IPS DF 6.9 (cell line): ENCODE data around the gene HSDL2.

Experiments
- DNase-seq: peaks from one replicate; pipeline ENCODE4 v3.0.0-alpha.2; 2013; ENCODE audit warnings: low read depth, low spot score
- H3K27ac ChIP-seq: one replicate; pipeline ENCODE4 v1.5.1; 2013; ENCODE audit warnings: low read length, control low read depth
- H3K27me3 ChIP-seq: 2 replicates; pipeline ENCODE4 v1.6.1; 2013; ENCODE audit warnings: mild to moderate bottlenecking, low read length; ENCODE audit not compliant: control insufficient read depth, insufficient read depth
- H3K36me3 ChIP-seq: 2 replicates; pipeline ENCODE4 v1.6.1; 2013; ENCODE audit warnings: low read length; ENCODE audit not compliant: control insufficient read depth, insufficient read depth
- H3K4me1 ChIP-seq: 2 replicates; pipeline ENCODE4 v1.6.1; 2013; ENCODE audit warnings: low read length; ENCODE audit not compliant: control insufficient read depth, insufficient read depth
- H3K4me3 ChIP-seq: 2 replicates; pipeline ENCODE4 v1.5.1; 2013; ENCODE audit warnings: mild to moderate bottlenecking, low read length
- H3K9me3 ChIP-seq: 2 replicates; pipeline ENCODE4 v1.6.1; 2013; ENCODE audit warnings: low read length, inconsistent platforms; ENCODE audit not compliant: control insufficient read depth, insufficient read depth
- WGBS: extraction: QIAGEN DNeasy Blood & Tissue Kit; methylation state at CpG from one replicate; pipeline ENCODE4 v1.1.7; 2013; ENCODE audit warnings: mixed read lengths, missing lambda C conversion rate; ENCODE audit not compliant: insufficient read length, insufficient coverage; 5-methylcytosine and 5-hydroxymethylcytosine counted together

The HSDL2 gene

DNA sequence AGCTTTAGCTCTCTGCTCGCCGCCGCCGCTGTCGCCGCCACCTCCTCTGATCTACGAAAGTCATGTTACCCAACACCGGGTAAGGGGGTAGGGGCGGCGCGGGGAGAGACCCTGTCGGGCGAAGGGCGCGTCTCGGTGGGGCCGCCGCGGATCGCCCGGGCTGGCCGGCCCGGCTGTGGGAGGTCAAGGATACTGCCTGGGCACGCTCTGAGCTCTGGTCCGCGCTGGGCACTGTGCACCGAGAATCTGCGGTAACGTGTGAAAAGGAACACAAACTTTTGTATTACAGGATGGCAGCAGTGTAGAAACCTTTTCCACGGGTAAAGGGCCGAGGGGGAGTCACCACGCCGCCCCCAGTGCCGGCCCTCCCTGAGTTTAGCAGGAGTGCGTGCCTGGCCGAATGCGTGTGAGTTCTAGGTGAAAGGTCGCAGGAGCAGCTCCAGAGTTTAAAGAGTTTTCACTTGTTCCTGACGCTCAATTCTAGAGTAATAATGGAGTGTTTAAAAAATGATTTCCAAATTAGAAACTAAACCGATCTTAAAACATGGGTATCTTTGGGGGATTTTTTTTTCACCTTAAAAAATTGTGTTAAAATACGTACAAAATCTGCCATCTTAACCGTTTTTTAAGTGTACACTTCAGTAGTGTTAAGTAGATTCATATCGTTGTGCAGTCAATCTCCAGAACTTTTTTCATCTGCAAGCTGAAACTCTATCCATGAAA lies at the start of gene HSDL2:
Gene HSDL2, plus strand, starts transcription at position 7 of the 723 bp plus-strand sequence. Its CDS starts 56 bp downstream, at position 63.
- H3K27me3 ChIP-seq: no peaks in the 10 kb centered on the region
- H3K4me1 ChIP-seq: no peaks in the 10 kb centered on the region
- no peak within 1 kb of the TSS for H3K27ac ChIP-seq
- no peak for DNase-seq
- WGBS: no CpG with 5 or more reads among the region's 43 CpGs
- no peaks in the 10 kb centered on the region for H3K9me3 ChIP-seq
- H3K36me3 ChIP-seq: no peaks in the 10 kb centered on the region
- H3K4me3 ChIP-seq: peak within 1 kb of the TSS; percentile 90

GRCh38 chr9:112331674-112331952 lies 48.3 kb upstream of the HSDL2 start:
- 100% methylated on average over 2 of the region's 4 CpGs for WGBS
- no peak for DNase-seq
- Histone ChIP-seq H3K36me3 (no peaks in the 10 kb centered on the region), H3K4me1 (no peaks in the 10 kb centered on the region), H3K9me3 (no peaks in the 10 kb centered on the region), H3K27me3 (no peaks in the 10 kb centered on the region), H3K4me3 (no peak overlapping the region), H3K27ac (no peak overlapping the region)

DNA sequence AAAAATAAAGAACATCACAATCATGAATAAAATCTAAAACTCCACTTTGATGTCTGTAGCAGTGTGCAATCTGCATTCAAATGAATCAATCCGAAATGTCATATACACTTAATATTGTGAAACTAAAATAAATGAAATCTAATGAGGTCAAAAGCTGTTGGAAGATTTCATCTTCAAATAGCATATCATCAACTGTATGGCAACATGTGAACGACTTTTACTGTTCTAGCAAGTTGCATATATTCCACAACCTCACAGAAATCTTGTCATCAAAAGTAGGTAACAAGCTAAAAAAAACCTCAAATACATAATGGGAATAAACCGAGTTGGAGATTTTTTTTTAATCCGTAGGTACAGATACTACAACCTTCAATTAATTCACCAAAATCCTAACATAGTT lies 47.7 kb upstream of the HSDL2 start:
- H3K4me3 ChIP-seq: peak overlapping the region; percentile 62; the same call in 1 of the 2 replicates
- no peaks in the 10 kb centered on the region for H3K9me3 ChIP-seq
- no peaks in the 10 kb centered on the region for H3K27me3 ChIP-seq
- H3K4me1 ChIP-seq: no peaks in the 10 kb centered on the region
- H3K36me3 ChIP-seq: no peaks in the 10 kb centered on the region
- DNase-seq: no peak
- WGBS: no CpG with 5 or more reads among the region's 4 CpGs
- H3K27ac ChIP-seq: no peak overlapping the region

DNA sequence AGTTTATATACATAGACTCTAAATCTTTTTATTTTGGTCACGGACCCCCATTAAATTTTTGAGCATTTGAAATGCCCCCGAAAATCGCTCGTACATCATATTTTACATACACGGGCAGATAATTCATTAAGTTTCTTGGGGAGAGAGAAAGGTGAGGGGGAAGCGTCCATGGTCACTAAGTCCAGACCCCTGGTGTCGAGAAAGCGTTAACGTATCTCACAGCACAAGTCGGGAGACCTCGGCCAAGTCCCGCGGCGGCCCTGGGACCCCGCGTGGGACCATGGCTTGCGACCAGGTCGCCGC lies 47.3 kb upstream of the HSDL2 start:
- Histone ChIP-seq H3K4me3 (peak overlapping the region; percentile 62), H3K4me1 (no peaks in the 10 kb centered on the region), H3K27me3 (no peaks in the 10 kb centered on the region), H3K36me3 (no peaks in the 10 kb centered on the region), H3K9me3 (no peaks in the 10 kb centered on the region), H3K27ac (no peak overlapping the region)
- WGBS: no CpG with 5 or more reads among the region's 19 CpGs
- DNase-seq: no peak

GRCh38 chr9:112332977-112333638 lies 46.8 kb upstream of the HSDL2 start, which contains the start of gene PTBP3:
PTBP3 (minus strand) TSS chr9:112333619; CDS start chr9:112297865, 35,754 bp downstream.
- Histone ChIP-seq H3K36me3 (no peaks in the 10 kb centered on the region), H3K4me3 (peak within 1 kb of the TSS; percentile 85), H3K4me1 (no peaks in the 10 kb centered on the region), H3K27ac (no peak within 1 kb of the TSS), H3K9me3 (no peaks in the 10 kb centered on the region), H3K27me3 (no peaks in the 10 kb centered on the region)
- DNase-seq: no peak
- no CpG with 5 or more reads among the region's 90 CpGs for WGBS

- H3K4me1 ChIP-seq: no peaks in the 10 kb centered on the region
- DNase-seq: peak; percentile 76
- no peaks in the 10 kb centered on the region for H3K9me3 ChIP-seq
- H3K36me3 ChIP-seq: no peaks in the 10 kb centered on the region
- WGBS: no CpG with 5 or more reads among the region's 72 CpGs
- H3K27ac ChIP-seq: no peak overlapping the region
- H3K27me3 ChIP-seq: no peaks in the 10 kb centered on the region
- H3K4me3 ChIP-seq: peak overlapping the region; percentile 85; the same call in 1 of the 2 replicates
Observed at GRCh38 chr9:112333639-112334431, 46.1 kb upstream of the HSDL2 start.

- no peak overlapping the region for H3K27ac ChIP-seq
- H3K27me3 ChIP-seq: no peaks in the 10 kb centered on the region
- H3K4me3 ChIP-seq: no peak overlapping the region; the same call in 1 of the 2 replicates
- no peaks in the 10 kb centered on the region for H3K9me3 ChIP-seq
- no peaks in the 10 kb centered on the region for H3K4me1 ChIP-seq
- H3K36me3 ChIP-seq: no peaks in the 10 kb centered on the region
- no CpG with 5 or more reads among the region's 8 CpGs for WGBS
- DNase-seq: no peak
Observed at GRCh38 chr9:112334432-112334841, 45.5 kb upstream of the HSDL2 start.

- H3K4me1 ChIP-seq: peaks cover 1% of the 10 kb centered on the region; the same call in 1 of the 2 replicates
Observed at GRCh38 chr9:112337547-112337946, 42.4 kb upstream of the HSDL2 start.

DNA sequence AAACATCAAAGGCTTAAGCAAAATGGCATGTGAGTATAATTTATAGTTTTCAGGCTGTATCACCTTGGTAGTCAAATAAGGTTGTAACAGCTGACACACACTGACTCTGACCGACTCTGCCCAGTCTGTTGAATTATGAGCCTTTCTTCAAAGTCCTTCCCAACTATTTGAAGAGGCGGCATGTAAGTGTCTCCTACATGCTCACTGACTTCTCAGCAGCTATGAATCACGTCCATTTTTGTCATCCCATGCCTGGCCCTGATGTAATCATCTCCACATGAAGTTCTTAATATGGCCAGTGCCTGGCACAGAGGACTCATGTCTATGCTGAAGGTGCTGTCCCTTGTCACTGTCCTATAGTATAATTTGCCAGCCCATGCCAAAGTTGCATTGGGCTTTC lies 41.3 kb upstream of the HSDL2 start:
- no peaks in the 10 kb centered on the region for H3K27me3 ChIP-seq
- H3K27ac ChIP-seq: no peak overlapping the region
- H3K4me3 ChIP-seq: no peak overlapping the region
- no CpG with 5 or more reads among the region's 3 CpGs for WGBS
- no peaks in the 10 kb centered on the region for H3K36me3 ChIP-seq
- H3K4me1 ChIP-seq: peaks cover 1% of the 10 kb centered on the region; the same call in 1 of the 2 replicates
- no peak for DNase-seq
- H3K9me3 ChIP-seq: no peaks in the 10 kb centered on the region

More at GRCh38 chr9:112337547-112337946, 42.4 kb upstream of the HSDL2 start:
- no peaks in the 10 kb centered on the region for H3K36me3 ChIP-seq
- no peaks in the 10 kb centered on the region for H3K27me3 ChIP-seq
- H3K27ac ChIP-seq: no peak overlapping the region
- no CpG with 5 or more reads among the region's 1 CpG for WGBS
- H3K4me3 ChIP-seq: no peak overlapping the region
- no peaks in the 10 kb centered on the region for H3K9me3 ChIP-seq
- DNase-seq: no peak

- Histone ChIP-seq H3K9me3 (no peaks in the 10 kb centered on the region), H3K4me3 (no peak overlapping the region), H3K36me3 (no peaks in the 10 kb centered on the region), H3K27ac (no peak overlapping the region), H3K4me1 (peaks cover 1% of the 10 kb centered on the region; the same call in 1 of the 2 replicates), H3K27me3 (no peaks in the 10 kb centered on the region)
- WGBS: no CpG with 5 or more reads among the region's 3 CpGs
- no peak for DNase-seq
Observed at GRCh38 chr9:112339886-112340285, 40.0 kb upstream of the HSDL2 start.
